Activated CD4-positive, alpha-beta T cell treated with anti-CD3 and anti-CD28 coated beads, Interleukin-2, amount 50 U/mL, for 16 hours (primary cell): Measurements from ENCODE around the gene SLC25A2.
"Not testable (repeated sequence)": the region's sequence is repeated elsewhere in the genome, so short reads cannot be mapped to it uniquely, and the experiment has no call there.

ENCODE experiments used
- DNase-seq: peaks from one replicate; pipeline ENCODE4 v3.0.0-alpha.2; 2020

SLC25A2 gene

GRCh38 chr5:141303756-141304155 lies at the start of gene SLC25A2:
SLC25A2 (minus strand) TSS chr5:141304049; CDS start chr5:141303865, 184 bp downstream.
- no peak for DNase-seq

- no peak for DNase-seq
Observed at GRCh38 chr5:141351591-141351990, 47.7 kb upstream of the SLC25A2 start.

- DNase-seq, result peak; percentile 21
Observed at GRCh38 chr5:141349917-141350619, 46.2 kb upstream of the SLC25A2 start, which contains the start of gene PCDHGB1. PCDHGB1 (plus strand) TSS chr5:141350099; CDS start chr5:141350261, 162 bp downstream.

- not testable (repeated sequence) for DNase-seq
Observed at GRCh38 chr5:141346017-141346416, 42.2 kb upstream of the SLC25A2 start.

- DNase-seq, result no peak
Observed at GRCh38 chr5:141345327-141345726, 41.5 kb upstream of the SLC25A2 start.

- no peak for DNase-seq
Observed at GRCh38 chr5:141343953-141344463, 40.2 kb upstream of the SLC25A2 start.

GRCh38 chr5:141343242-141343952 lies 39.5 kb upstream of the SLC25A2 start, which contains the start of gene PCDHGA3:
PCDHGA3 (plus strand) TSS chr5:141343829; CDS start chr5:141344034, 205 bp downstream.
- DNase-seq, result no peak

GRCh38 chr5:141342773-141343172 lies 38.9 kb upstream of the SLC25A2 start:
- DNase-seq, result no peak

- DNase-seq, result not testable (repeated sequence)
Observed at GRCh38 chr5:141340781-141341354, 37.0 kb upstream of the SLC25A2 start.

- DNase-seq, result peak; percentile 24
Observed at GRCh38 chr5:141338538-141339306, 34.9 kb upstream of the SLC25A2 start, which contains the start of gene PCDHGA2. PCDHGA2 (plus strand) TSS chr5:141338760.

GRCh38 chr5:141332571-141332970 lies 28.7 kb upstream of the SLC25A2 start:
- DNase-seq, result not testable (repeated sequence)

- DNase-seq, result no peak
Observed at GRCh38 chr5:141330299-141331080, 26.6 kb upstream of the SLC25A2 start, which contains the start of gene PCDHGA1. PCDHGA1 (plus strand) TSS chr5:141330514.

GRCh38 chr5:141328231-141328630 lies 24.4 kb upstream of the SLC25A2 start:
- no peak for DNase-seq

- peak; percentile 60 for DNase-seq
Observed at GRCh38 chr5:141326088-141326854, 22.4 kb upstream of the SLC25A2 start.

- no peak for DNase-seq
Observed at GRCh38 chr5:141322261-141322660, 18.4 kb upstream of the SLC25A2 start.

- DNase-seq, result peak; percentile 93
Observed at GRCh38 chr5:141320225-141321169, 16.6 kb upstream of the SLC25A2 start, which contains the start of gene TAF7. TAF7 (minus strand) TSS chr5:141320784; CDS start chr5:141320044, 740 bp downstream.

- DNase-seq, result no peak
Observed at GRCh38 chr5:141319699-141320098, 15.8 kb upstream of the SLC25A2 start.

GRCh38 chr5:141319202-141319601 lies 15.4 kb upstream of the SLC25A2 start:
- DNase-seq, result no peak

GRCh38 chr5:141316963-141317362 lies 13.1 kb upstream of the SLC25A2 start:
- not testable (repeated sequence) for DNase-seq
